IPS-NIHi7 (cell line): Measurements from ENCODE around the gene NAXD.
"Not testable (repeated sequence)": the region's sequence is repeated elsewhere in the genome, so short reads cannot be mapped to it uniquely, and the experiment has no call there.

Source experiments
- DNase-seq: peaks from one replicate; pipeline ENCODE4 v3.0.0; 2012; ENCODE audit warnings: mixed read lengths; ENCODE audit errors: extremely low spot score

NAXD gene

GRCh38 chr13:110662777-110663443, 47.6 kb downstream of the NAXD start:
- DNase-seq: no peak

DNA sequence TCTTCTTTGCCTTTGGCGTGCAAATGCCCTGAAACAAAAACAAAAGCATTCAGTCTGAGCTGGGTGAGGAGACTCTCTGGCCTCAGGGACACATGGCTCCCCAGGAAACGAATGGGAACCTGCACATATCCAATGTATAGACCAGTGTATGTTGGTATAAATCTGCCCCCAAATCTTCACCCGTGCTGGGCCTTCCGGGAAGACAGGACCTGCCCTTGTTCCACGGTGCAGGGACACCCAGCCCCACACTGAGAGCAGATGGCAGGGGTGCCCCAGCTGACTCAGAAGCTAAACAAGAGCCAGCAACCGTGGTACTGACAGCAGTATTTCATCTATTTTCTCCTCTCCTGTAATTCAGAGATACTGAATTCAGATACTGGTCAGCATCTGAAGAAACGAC, 48.1 kb downstream of the NAXD start:
- no peak for DNase-seq

DNA sequence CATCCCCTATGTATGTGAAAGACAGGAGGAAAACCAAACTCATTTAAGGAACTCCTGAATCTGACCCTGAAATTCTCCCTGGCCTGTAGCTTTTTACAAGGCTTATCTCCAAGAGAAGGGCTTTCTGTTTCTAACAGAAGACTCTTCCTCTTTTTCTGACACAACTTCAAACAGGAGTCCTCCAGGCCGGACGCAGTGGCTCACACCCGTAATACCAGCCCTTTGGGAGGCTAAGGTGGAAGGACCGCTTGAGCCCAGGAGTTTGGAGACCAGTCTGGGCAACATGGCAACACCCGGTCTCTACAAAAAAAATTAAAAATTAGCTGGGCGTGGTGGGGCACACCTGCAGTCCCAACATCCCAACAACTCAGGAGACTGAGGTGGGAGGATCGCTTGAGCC, 48.7 kb downstream of the NAXD start:
- no peak for DNase-seq

DNA sequence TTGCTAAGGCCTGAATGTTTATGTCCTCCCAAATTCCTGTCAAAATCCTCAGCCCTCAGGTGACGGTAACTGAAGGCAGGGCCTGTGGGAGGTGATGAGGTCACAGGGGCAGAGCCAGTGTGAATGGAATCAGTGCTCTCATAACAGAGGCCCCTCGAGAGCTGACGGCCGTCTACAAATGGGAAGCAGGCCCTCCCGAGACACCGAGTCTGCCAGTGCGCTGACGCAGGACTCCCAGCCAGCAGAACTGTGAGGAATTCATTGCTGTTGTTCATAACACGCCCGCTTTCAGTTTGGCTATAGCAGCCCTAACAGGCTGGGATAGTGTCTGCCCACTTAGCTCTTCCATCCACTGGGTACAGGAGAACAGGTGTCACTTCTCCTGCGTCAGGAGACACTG, 49.3 kb downstream of the NAXD start:
- DNase-seq: no peak

DNA sequence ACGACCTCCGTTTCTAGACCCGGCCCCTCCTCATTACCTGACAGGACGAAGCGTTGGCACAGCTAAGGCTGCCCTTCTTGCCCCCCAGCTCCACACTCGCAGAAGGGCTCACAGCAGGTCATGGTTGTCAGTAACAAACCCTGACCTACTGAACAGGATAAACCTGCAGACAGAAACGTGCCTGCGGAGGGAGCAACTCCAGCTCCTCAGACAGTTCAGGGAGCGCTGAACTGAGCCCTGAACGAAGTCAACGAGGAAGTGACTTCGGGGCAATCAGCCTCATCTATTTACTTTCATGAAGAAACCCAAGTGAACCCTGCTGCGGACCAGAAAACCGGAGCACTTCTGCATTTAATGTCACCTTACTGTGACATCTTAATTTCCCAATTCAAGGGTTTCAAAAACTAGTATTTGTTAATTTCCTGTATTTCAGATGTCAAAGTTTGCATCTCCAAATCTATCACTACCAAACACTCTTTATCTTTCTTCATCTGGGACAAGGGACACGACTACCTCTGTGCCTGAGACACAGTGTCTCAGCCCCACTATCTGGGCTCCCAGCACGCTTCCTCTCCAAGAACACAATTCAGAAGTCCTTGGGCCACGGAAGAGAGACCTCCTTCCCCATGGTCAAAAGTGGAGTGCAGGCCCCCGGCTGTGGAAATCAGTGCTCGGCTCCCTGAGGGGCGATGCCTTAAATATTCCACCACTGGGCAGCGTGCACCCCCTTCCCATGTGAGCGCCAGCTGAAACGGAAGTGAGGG, 50.3 kb downstream of the NAXD start:
- no peak for DNase-seq

GRCh38 chr13:110666255-110666533, 50.8 kb downstream of the NAXD start:
- DNase-seq: no peak

- DNase-seq: no peak
Observed at GRCh38 chr13:110669036-110669435, 53.7 kb downstream of the NAXD start.

DNA sequence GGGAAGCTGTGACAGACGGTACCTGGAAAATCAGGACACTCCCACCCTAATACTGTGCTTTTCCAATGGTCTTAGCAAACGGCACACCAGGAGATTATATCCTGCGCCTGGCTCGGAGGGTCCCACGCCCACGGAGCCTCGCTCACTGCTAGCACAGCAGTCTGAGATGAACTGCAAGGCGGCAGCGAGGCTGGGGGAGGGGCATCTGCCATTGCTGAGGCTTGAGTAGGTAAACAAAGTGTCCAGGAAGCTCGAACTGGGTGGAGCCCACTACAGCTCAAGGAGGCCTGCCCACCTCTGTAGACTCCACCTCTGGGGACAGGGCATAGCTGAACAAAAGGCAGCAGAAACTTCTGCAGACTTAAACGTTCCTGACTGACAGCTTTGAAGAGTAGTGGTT, 54.5 kb downstream of the NAXD start:
- DNase-seq: not testable (repeated sequence)

- DNase-seq: no peak
Observed at GRCh38 chr13:110676595-110677587, 61.5 kb downstream of the NAXD start.

DNA sequence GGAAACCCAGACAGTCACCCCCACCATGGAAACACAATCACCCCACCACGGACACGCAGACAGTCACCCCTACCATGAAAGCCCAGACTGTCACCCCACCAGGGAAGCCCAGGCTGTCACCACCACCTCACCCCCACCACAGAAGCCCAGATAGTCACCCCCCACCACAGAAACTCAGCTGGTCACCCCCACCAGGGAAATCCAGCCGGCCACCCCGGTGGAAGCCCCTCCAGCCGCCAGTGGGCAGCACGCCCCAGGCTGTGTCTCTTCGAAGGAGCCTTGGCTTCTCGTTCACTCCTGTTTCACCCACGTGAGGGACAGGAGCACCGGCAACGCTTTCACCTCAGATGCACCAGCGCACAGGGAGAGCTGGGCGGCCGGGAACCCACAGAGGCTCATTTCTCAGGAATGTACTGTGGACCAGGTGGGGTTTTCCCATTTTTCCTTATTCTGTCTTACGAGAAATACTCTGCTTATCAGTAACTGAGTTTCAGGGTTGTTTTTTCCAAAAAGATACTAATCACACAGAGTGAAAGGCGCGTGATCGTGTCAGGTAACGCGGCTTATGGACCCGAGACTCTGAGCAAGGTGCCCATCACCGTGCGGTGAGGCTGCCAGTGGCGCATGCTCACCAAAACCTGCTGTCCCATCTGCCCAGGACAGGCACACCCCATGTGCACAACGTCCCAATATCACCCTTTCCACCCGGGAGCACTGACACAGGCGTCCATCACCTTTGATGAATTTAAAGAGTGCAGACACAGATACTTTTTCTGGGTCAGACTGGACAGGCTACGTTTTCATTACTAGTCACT, 62.6 kb downstream of the NAXD start:
- no peak for DNase-seq

- DNase-seq: peak; percentile 76
Observed at GRCh38 chr13:110680852-110681251, 65.5 kb downstream of the NAXD start.

DNA sequence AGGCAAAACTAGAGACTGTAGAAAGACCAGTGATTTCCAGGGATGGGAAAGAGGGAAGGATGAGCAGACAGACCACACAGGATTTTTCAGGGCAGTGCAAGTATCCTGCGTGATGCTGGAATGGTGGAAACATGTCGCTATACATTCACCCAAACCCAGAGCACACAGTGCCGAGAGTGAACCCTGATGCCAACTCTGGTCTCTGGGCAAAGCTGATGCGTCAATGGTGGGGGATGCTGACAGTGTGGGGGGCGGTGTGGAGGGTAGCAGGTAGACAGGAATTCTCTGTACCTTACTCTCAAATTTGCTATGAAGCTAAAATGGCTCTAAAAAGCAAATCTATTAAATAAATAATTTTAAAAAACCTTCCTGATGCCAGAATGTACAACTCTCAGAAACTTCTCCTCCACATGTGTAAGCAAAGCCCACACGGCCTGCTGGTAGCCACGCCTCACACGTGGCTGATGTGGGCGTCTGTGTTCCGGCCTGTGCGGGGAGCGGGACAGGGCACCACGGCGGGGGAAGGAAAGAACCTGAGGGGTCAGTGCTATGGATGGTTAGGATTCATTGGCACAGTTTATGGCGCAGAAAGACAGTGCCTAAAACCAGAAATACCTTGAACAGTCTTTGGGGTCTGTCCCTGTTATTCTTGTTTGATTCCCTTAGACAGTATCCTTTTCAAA, 66.7 kb downstream of the NAXD start:
- DNase-seq: no peak

- DNase-seq: no peak
Observed at GRCh38 chr13:110682746-110683145, 67.4 kb downstream of the NAXD start.

DNA sequence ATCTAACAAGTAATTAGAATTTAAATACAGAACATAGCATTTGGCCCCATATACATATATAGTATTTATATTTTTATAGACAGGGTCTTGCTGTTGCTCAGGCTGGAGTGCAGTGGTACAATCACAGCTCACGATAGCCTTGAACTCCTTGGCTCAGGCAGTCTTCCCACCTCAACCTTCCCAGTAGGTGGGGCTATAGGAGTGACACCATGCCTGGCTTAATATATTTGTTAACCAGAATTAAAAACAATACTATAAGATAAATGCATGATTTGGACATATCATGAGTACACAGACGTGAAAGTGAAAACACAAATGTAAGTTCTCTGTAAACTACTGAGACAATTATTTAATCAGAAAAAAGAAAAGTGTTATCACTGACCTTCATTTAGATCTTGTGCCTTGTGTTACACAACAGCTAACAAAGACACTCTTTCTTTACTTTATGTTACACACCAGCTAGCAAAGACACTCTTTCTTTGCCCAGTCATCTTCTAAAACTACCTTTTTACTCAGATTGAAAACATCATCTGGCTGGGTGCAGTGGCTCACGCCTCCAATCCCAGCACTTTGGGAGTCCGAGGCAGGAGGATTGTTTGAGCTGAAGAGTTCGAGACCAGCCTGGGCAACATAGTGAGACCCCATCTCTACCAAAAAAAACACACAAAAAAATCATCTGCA, 68.0 kb downstream of the NAXD start:
- DNase-seq: no peak

DNA sequence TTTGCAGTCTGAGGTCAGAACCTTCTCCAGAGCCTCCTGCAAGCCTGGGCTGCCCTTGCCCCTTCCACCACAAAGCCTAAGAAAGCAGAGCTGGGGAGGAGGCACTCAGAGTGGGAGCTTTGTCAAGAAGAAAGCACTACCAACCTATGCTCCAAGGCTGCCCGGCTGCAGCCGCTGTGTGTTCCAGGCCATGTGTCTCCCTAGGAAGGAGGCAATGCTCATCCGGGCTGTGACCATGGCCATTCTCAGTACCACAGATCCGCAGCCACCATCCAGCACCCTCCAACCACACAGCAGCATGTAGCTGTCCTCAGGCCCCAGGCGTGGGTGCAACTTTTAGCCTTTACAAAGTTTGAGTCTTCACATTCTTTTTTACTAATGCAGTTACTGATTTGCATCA, 68.6 kb downstream of the NAXD start:
- DNase-seq: no peak

DNA sequence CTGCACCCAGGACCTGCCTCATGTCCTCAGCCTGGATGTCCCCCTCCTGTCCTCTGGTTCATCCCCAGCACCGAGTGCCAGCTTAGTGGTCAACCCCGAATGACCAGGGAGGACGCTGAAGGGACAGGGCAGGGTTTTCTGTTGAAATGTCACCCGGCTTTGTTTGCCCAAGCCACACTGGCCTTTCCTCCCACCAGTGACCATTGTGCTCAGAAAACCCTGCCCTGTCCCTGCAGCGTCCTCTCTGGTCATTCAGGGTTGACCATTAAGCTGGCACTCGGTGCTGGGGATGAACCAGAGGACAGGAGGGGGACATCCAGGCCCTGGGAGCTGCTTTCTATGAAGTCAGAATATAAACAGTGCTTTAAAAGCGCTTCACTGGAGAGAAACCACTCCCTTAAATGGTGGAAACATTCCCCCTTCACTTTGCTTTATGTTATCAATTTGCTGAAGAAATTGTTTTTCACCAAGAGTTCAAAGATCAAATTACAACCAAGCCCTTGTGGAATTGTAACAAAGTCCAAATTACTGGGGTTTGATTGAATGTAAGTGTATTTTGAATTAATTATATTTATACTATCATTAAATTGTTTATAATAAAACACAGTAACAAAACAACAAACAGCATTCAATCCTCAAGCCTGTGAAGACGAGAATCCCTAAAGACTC, 69.2 kb downstream of the NAXD start:
- no peak for DNase-seq

GRCh38 chr13:110685305-110686020, 70.1 kb downstream of the NAXD start:
- no peak for DNase-seq

DNA sequence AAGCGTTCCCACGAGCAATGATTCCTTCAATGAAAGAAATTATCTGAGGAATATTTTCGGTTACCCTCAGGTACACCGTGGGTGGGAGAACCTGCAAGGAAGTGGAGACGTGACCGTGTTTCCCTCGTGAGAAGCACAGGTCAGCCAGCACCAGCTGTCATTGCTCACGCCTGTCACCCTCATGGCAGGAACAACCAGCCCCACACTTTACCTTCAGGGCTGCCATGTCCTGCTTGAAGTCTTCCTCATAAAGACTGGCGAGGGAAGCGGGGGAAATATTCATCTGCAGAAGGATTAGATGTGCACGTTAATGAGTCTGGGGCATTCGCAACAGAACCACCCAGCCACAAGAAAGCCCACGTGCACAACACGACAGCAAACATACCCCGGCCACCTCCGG, 72.4 kb downstream of the NAXD start:
- DNase-seq: no peak

GRCh38 chr13:110689041-110689440, 73.7 kb downstream of the NAXD start:
- DNase-seq: no peak
